Measurements from ENCODE around the gene TRIP11.

GRCh38 chr14:91953170-91953985, 86.5 kb downstream of the TRIP11 start:
- TF ChIP-seq CTCF (conservative IDR thresholded peaks at IDR 0.05) (no peak), ZFX (IDR thresholded peaks at IDR 0.05) (no peak)

Data from C4-2B (cell line).